Panc1 (cell line): ENCODE measurements around the gene GVQW3.

Experiments used
- CTCF ChIP-seq: fragments of 450-650 bp; IDR thresholded peaks from 2 replicates; pipeline ENCODE4 v1.5.1; 2017; ENCODE audit warnings: mild to moderate bottlenecking
- POLR2AphosphoS5 ChIP-seq: IDR thresholded peaks from 2 replicates; pipeline ENCODE4 v1.6.1; 2012; ENCODE audit warnings: mild to moderate bottlenecking, low read depth, low read length, moderate library complexity
- REST ChIP-seq, 2 experiments: IDR thresholded peaks; 2 replicates each; pipeline ENCODE4 v1.6.1; 2011 to 2012; ENCODE audit warnings: low read depth in 2 of 2, control low read depth in 1 of 2, low read length in 1 of 2, mild to moderate bottlenecking in 1 of 2, moderate library complexity in 1 of 2; ENCODE audit not compliant: insufficient read depth in 1 of 2
- SIN3A ChIP-seq: IDR thresholded peaks from 2 replicates; pipeline ENCODE4 v1.6.1; 2012; ENCODE audit warnings: low read depth, mild to moderate bottlenecking, low read length, moderate library complexity, borderline replicate concordance; ENCODE audit not compliant: insufficient read depth
- TCF7L2 ChIP-seq: IDR thresholded peaks from 2 replicates; pipeline ENCODE4 v1.6.1; 2011; ENCODE audit warnings: mild to moderate bottlenecking, low read depth, low read length, inconsistent platforms

GRCh38 chr11:76369406-76369805 is 11.7 kb upstream of the GVQW3 start:
- TF ChIP-seq CTCF, result no peak
- TF ChIP-seq POLR2AphosphoS5, result no peak
- TF ChIP-seq REST (IDR thresholded peaks at IDR 0.05; ENCODE audit: insufficient read depth in 1 of 2, low read depth in 2 of 2, low read length in 1 of 2), result no peak
- no peak for TF ChIP-seq TCF7L2
- no peak for TF ChIP-seq SIN3A
